K562 (cell line): ENCODE data around the gene ITPKB. TPM values are rescaled to one million over a fixed set of nuclear protein-coding genes. Genes with fewer than 3 reads are reported as not detected.
A peak's percentile ranks its signal among the peaks of the same experiment; 100 is the strongest.

Source experiments
- ATAC-seq: fragments of 200-7000 bp; cut with Tn5 transposase; 3 replicates; pipeline ENCODE4 v1.9.1; 2020; ENCODE audit warnings: moderate library complexity
- BruUV-seq: library from RNA; stranded (reverse); fragments of 400-500 nt; replicated peaks from 2 replicates; lab custom pipeline; 2021; lab: Mats Ljungman, UMichigan
- CTCF ChIA-PET: fragments of 300-600 bp; formaldehyde crosslinking; extraction: SDS; loops from one replicate; lab custom pipeline; 2021; ENCODE audit warnings: low intra/inter-chr PET ratio; lab: Yijun Ruan, JAX
- POLR2A ChIA-PET: fragments of 300-600, 350-650 bp; sonication (Branson Sonifier 250); formaldehyde crosslinking; extraction: SDS; loops from one replicate; lab custom pipeline; 2021; ENCODE audit warnings: antibody characterized with exemption, inconsistent platforms; lab: Yijun Ruan, JAX
- DNase-seq, 4 experiments: peaks; one replicate each; pipeline versions ENCODE4 v3.0.0 to v3.0.0-alpha.2; 2011 to 2018; ENCODE audit warnings: low spot score in 3 of 4, mixed read lengths in 3 of 4; ENCODE audit errors: extremely low read depth in 1 of 4
- FAIRE-seq: peaks from 2 replicates; lab custom pipeline; 2011; peaks lifted over from hg19 to GRCh38; lab: Jason Lieb, UNC
- H2AFZ ChIP-seq: 2 replicates; pipeline ENCODE4 v1.6.0; 2011; ENCODE audit warnings: low read depth, low read length, control low read depth, inconsistent platforms
- H3K27ac ChIP-seq: fragments of 200-600 bp; 3 replicates; pipeline ENCODE4 v1.8.0; 2011; ENCODE audit warnings: low read depth, mild to moderate bottlenecking, control low read depth, inconsistent platforms, low read length, moderate library complexity, mixed read lengths; ENCODE audit errors: extremely low read depth
- H3K27me3 ChIP-seq, 2 experiments: fragments of 300-600 bp in 1 of 2; 2 replicates in 1 of 2; 3 replicates in 1 of 2; pipeline versions ENCODE4 v1.6.0 to v1.8.0; 2011; ENCODE audit warnings: inconsistent platforms in 2 of 2, low read length in 2 of 2, mild to moderate bottlenecking in 1 of 2, mixed read lengths in 1 of 2, moderate library complexity in 1 of 2; ENCODE audit not compliant: control insufficient read depth in 2 of 2, insufficient read depth in 2 of 2
- H3K36me3 ChIP-seq: fragments of 300-600 bp; 3 replicates; pipeline ENCODE4 v1.8.0; 2011; ENCODE audit warnings: mild to moderate bottlenecking, low read length, inconsistent platforms; ENCODE audit not compliant: control insufficient read depth, insufficient read depth
- H3K4me1 ChIP-seq, 2 experiments: fragments of 200-600 bp in 1 of 2; replicated peaks in 1 of 2; 2 replicates in 1 of 2; 3 replicates in 1 of 2; pipeline versions ENCODE4 v1.5.1 to v1.8.0; 2011; ENCODE audit warnings: inconsistent platforms in 2 of 2, low read length in 2 of 2, mild to moderate bottlenecking in 1 of 2, mixed read lengths in 1 of 2, moderate library complexity in 1 of 2; ENCODE audit not compliant: control insufficient read depth in 2 of 2, insufficient read depth in 2 of 2
- H3K4me2 ChIP-seq: 2 replicates; pipeline ENCODE4 v1.6.1; 2011; ENCODE audit warnings: low read length, control low read depth, inconsistent platforms, mixed read lengths; ENCODE audit not compliant: insufficient read depth
- H3K4me3 ChIP-seq: fragments of 200-600 bp; sonication (generic), shearing (Covaris generic); 2 replicates; pipeline ENCODE4 v1.5.1; 2016; ENCODE audit warnings: control low read depth, inconsistent platforms
- H3K79me2 ChIP-seq: fragments of 200-600 bp; 3 replicates; pipeline ENCODE4 v1.8.0; 2011; ENCODE audit warnings: low read length, inconsistent platforms; ENCODE audit not compliant: control insufficient read depth, insufficient read depth
- H3K9ac ChIP-seq, 2 experiments: 2 replicates each; pipeline versions ENCODE4 v1.6.0 to v1.6.1; 2011; ENCODE audit warnings: low read depth in 2 of 2, low read length in 2 of 2, control low read depth in 1 of 2, inconsistent platforms in 1 of 2, mild to moderate bottlenecking in 1 of 2, mixed read lengths in 1 of 2; ENCODE audit not compliant: insufficient read depth in 1 of 2
- H3K9me1 ChIP-seq: one replicate; pipeline ENCODE4 v1.6.0; 2011; ENCODE audit warnings: inconsistent platforms, mild to moderate bottlenecking, low read length, moderate library complexity; ENCODE audit not compliant: control insufficient read depth, insufficient read depth
- H3K9me3 ChIP-seq: replicated peaks from 2 replicates; pipeline ENCODE4 v1.5.1; 2011; ENCODE audit warnings: low read depth, low read length, inconsistent platforms; ENCODE audit not compliant: control insufficient read depth, insufficient read depth
- H4K20me1 ChIP-seq: replicated peaks from 2 replicates; pipeline ENCODE4 v1.6.1; 2011; ENCODE audit warnings: low read length, inconsistent platforms, mixed read lengths; ENCODE audit not compliant: control insufficient read depth, insufficient read depth
- C11orf30 ChIP-seq: fragments of 450-650 bp; IDR thresholded peaks from 2 replicates; pipeline ENCODE4 v1.6.1; 2016; ENCODE audit warnings: low read depth, mild to moderate bottlenecking
- CBFA2T3 ChIP-seq: fragments of 450-650 bp; IDR thresholded peaks from 2 replicates; pipeline ENCODE4 v1.6.1; 2017
- DPF2 ChIP-seq: fragments of 450-650 bp; IDR thresholded peaks from 2 replicates; pipeline ENCODE4 v1.6.1; 2016
- MAFG ChIP-seq: fragments of 450-650 bp; conservative IDR thresholded peaks from 2 replicates; pipeline ENCODE4 v1.6.1; 2016; ENCODE audit warnings: missing genetic modification characterization, missing compliant biosample characterization
- PHF20 ChIP-seq: fragments of 450-650 bp; IDR thresholded peaks from 2 replicates; pipeline ENCODE4 v1.6.1; 2018; ENCODE audit not compliant: partially characterized antibody
- ZNF316 ChIP-seq: fragments of 450-650 bp; IDR thresholded peaks from 2 replicates; pipeline ENCODE4 v1.6.1; 2016
- WGBS: fragments of 100-300 bp; shearing (Covaris generic); methylation state at CpG from one replicate; pipeline ENCODE4 v1.1.6; 2016; ENCODE audit warnings: low coverage, mixed read lengths; ENCODE audit not compliant: insufficient coverage; ENCODE audit errors: missing lambda C conversion rate; 5-methylcytosine and 5-hydroxymethylcytosine counted together
- in situ Hi-C: fragments of 300-500 bp; cut with MboI; formaldehyde crosslinking; loops from 4 replicates; pipeline ENCODE4 v1.15.0; 2018; ENCODE audit warnings: inconsistent platforms, mixed read lengths
- intact Hi-C: fragments of 100-400 bp; cut with micrococcal nuclease; formaldehyde crosslinking; loops from 2 replicates; pipeline ENCODE4 v1.14.2; 2022
- polyA plus RNA-seq, 8 experiments: library from polyadenylated mRNA; depleted of rRNA in 4 of 8; stranded (reverse) in 5 of 8; unstranded in 3 of 8; fragments of >200 nt; fragmentation: Nextera tagmentation in 2 of 8; fragmentation: Illumina TruSeq in 1 of 8; extraction: Ambion mirVana in 2 of 8; extraction: Trizol in 1 of 8; gene quantifications; 2 replicates each; pipeline versions ENCODE4 v1.2.1 to v1.2.3, GENCODE V29; 2011 to 2014; ENCODE audit warnings: inconsistent platforms in 1 of 8, missing spikeins in 1 of 8
- total RNA-seq, 7 experiments: library from RNA; depleted of rRNA in 6 of 7; stranded (reverse); fragments of >200 nt in 6 of 7; fragmentation: Illumina TruSeq in 2 of 7; extraction: Trizol in 2 of 7; gene quantifications; 2 replicates each; pipeline versions ENCODE4 v1.2.1 to v1.2.3, GENCODE V29; 2011 to 2021; ENCODE audit warnings: low replicate concordance in 1 of 7

ITPKB gene
- total and polyA plus RNA-seq, 9 of the 15 experiments (the other 6 are each of a cell fraction or from before 2014, with no cell fraction given) = 0.01 to 0.22 TPM; not detected in 7

DNA sequence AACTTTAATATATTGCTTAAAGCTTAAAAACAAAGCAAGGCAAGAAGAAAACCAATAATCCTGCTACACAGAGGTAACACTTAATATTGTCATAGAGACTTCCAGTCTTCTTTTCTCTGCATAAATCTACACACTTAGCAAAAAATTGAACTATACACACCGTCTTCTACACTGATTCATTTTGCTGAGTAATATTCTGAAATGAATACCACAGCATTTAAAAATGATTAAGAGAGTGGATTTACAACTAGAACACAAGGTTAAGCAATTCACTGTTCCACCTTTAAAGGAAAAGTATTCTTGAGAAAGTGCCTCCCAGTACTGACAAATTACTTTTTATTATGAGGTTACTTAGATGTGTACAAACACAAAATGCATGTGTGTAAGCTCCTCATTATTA lies 22.2 kb upstream of the ITPKB start:
- ChIA-PET CTCF (no interaction called here), POLR2A (interaction anchor here (0.6 to 1.2 kb wide), 4 partner anchors 9 to 113 kb away, joined by 3 to 5 read pairs (median 3); no protein-coding TSS in a partner anchor)
- Histone ChIP-seq H3K9me3 (no peaks in the 10 kb centered on the region), H3K9ac (no peak overlapping the region), H4K20me1 (no peaks in the 10 kb centered on the region), H3K36me3 (no peaks in the 10 kb centered on the region), H3K4me1 (no peaks in the 10 kb centered on the region), H3K9me1 (no peaks in the 10 kb centered on the region), H3K4me2 (no peak overlapping the region), H3K27ac (no peak overlapping the region), H3K27me3 (peaks cover 31 to 56% of the 10 kb centered on the region in 2 experiments), H2AFZ (no peak overlapping the region), H3K79me2 (no peaks in the 10 kb centered on the region), H3K4me3 (no peak overlapping the region)
- peak; percentile 39; the same call in 1 of the 2 replicates for TF ChIP-seq C11orf30
- TF ChIP-seq PHF20 = no peak
- 0 out of 2 replicates have a peak, but pooled peaks have one; percentile 21 for TF ChIP-seq MAFG (tag)
- peak; percentile 64 for TF ChIP-seq ZNF316
- no TSS peak for BruUV-seq
- ATAC-seq (no peak), FAIRE-seq (no peak), DNase-seq (no peak)
- intact Hi-C loops (loop anchor here (5.0 kb wide), 1 partner anchor 66 kb away; no protein-coding TSS in a partner anchor), in situ Hi-C loops (no loop called here)
- 0% methylated on average over 1 of the region's 1 CpG for WGBS

- ATAC-seq = peak; percentile 69
- Histone ChIP-seq H2AFZ (peak overlapping the region; percentile 1), H3K9me3 (no peaks in the 10 kb centered on the region), H3K27me3 (peaks cover 16 to 42% of the 10 kb centered on the region in 2 experiments), H3K79me2 (no peaks in the 10 kb centered on the region), H3K4me2 (peak overlapping the region; percentile 30; the same call in 1 of the 2 replicates), H3K27ac (no peak overlapping the region), H3K9ac (no peak overlapping the region), H3K9me1 (no peaks in the 10 kb centered on the region), H3K36me3 (no peaks in the 10 kb centered on the region), H3K4me1 (peaks cover 11 to 12% of the 10 kb centered on the region in 2 experiments; a peak in 3 of 5 replicates), H3K4me3 (no peak overlapping the region), H4K20me1 (no peaks in the 10 kb centered on the region)
- no peak for FAIRE-seq
- in situ Hi-C loops (no loop called here), intact Hi-C loops (no loop called here)
- BruUV-seq = no TSS peak
- peak in 1 of 4 experiments; percentile 56 for DNase-seq
- 16% methylated on average over 9 of the region's 9 CpGs for WGBS
- ChIA-PET CTCF (no interaction called here), POLR2A (interaction anchor here (0.8 kb wide), 1 partner anchor 62 kb away, joined by 3 read pairs; no protein-coding TSS in a partner anchor)
- TF ChIP-seq CBFA2T3 (peak; percentile 33), DPF2 (0 out of 2 replicates have a peak, but pooled peaks have one; percentile 29)
Observed at GRCh38 chr1:226754793-226755533, 15.9 kb upstream of the ITPKB start.
